HepG2 (cell line): Measurements from ENCODE around the gene KCNK15. TPM values are rescaled to one million over a fixed set of nuclear protein-coding genes. Genes with fewer than 3 reads are reported as not detected.

Experiments used
- HIVEP1 ChIP-seq: sonication (generic); formaldehyde crosslinking; IDR thresholded peaks from 2 replicates; pipeline ENCODE4 v1.4.0; 2020; ENCODE audit warnings: mild to moderate bottlenecking, missing genetic modification reagents
- HNRNPH1 ChIP-seq: fragments of 200-400 bp; formaldehyde crosslinking; optimal IDR thresholded peaks from 2 replicates; pipeline ENCODE3; 2017; ENCODE audit warnings: mild to moderate bottlenecking, low read depth, low read length
- IKZF1 ChIP-seq: fragments of 450-650 bp; IDR thresholded peaks from 2 replicates; pipeline ENCODE4 v1.7.1; 2016
- KLF6 ChIP-seq: IDR thresholded peaks from 2 replicates; pipeline ENCODE4 v1.8.0; 2016; ENCODE audit warnings: missing biosample characterization, missing genetic modification reagents
- KMT2A ChIP-seq: sonication (generic); formaldehyde crosslinking; IDR thresholded peaks from 2 replicates; pipeline ENCODE4 v1.4.0; 2020; ENCODE audit warnings: missing genetic modification reagents
- RORA ChIP-seq: sonication (generic); formaldehyde crosslinking; IDR thresholded peaks from 2 replicates; pipeline ENCODE4 v1.5.0; 2020; ENCODE audit warnings: mild to moderate bottlenecking, missing genetic modification reagents, moderate library complexity
- YEATS2 ChIP-seq: sonication (generic); formaldehyde crosslinking; IDR thresholded peaks from 2 replicates; pipeline ENCODE4 v1.4.0; 2020; ENCODE audit warnings: missing genetic modification reagents, borderline replicate concordance
- ZFP36L1 ChIP-seq: sonication (generic); formaldehyde crosslinking; IDR thresholded peaks from 2 replicates; pipeline ENCODE4 v1.8.0; 2022; ENCODE audit warnings: mild to moderate bottlenecking, missing genetic modification reagents, moderate library complexity
- ZNF225 ChIP-seq: sonication (generic); formaldehyde crosslinking; IDR thresholded peaks from 2 replicates; pipeline ENCODE4 v1.4.0; 2020; ENCODE audit warnings: mild to moderate bottlenecking, missing genetic modification reagents
- ZNF260 ChIP-seq: sonication (generic); formaldehyde crosslinking; IDR thresholded peaks from 2 replicates; pipeline ENCODE4 v1.4.0; 2020; ENCODE audit warnings: missing genetic modification reagents, low read depth, mild to moderate bottlenecking, borderline replicate concordance
- ZNF44 ChIP-seq: sonication (generic); formaldehyde crosslinking; IDR thresholded peaks from 2 replicates; pipeline ENCODE4 v1.5.1; 2020; ENCODE audit warnings: mild to moderate bottlenecking, missing genetic modification reagents
- ZNF619 ChIP-seq: sonication (generic); formaldehyde crosslinking; IDR thresholded peaks from 2 replicates; pipeline ENCODE4 v1.4.0; 2020; ENCODE audit warnings: mild to moderate bottlenecking, missing genetic modification reagents
- ZNF629 ChIP-seq: sonication (generic); formaldehyde crosslinking; conservative IDR thresholded peaks from 2 replicates; pipeline ENCODE4 v1.5.0; 2020; ENCODE audit warnings: missing genetic modification reagents
- ZNF772 ChIP-seq: sonication (generic); formaldehyde crosslinking; IDR thresholded peaks from 2 replicates; pipeline ENCODE4 v1.5.0; 2020; ENCODE audit warnings: mild to moderate bottlenecking, missing genetic modification reagents
- ZNF775 ChIP-seq: sonication (generic); formaldehyde crosslinking; IDR thresholded peaks from 2 replicates; pipeline ENCODE4 v1.4.0; 2020; ENCODE audit warnings: missing genetic modification reagents, mild to moderate bottlenecking, moderate library complexity, borderline replicate concordance
- ZSCAN31 ChIP-seq: sonication (generic); formaldehyde crosslinking; IDR thresholded peaks from 2 replicates; pipeline ENCODE4 v1.5.0; 2020; ENCODE audit warnings: low read depth, mild to moderate bottlenecking, missing genetic modification reagents
- polyA plus RNA-seq, 8 experiments: library from polyadenylated mRNA; depleted of rRNA in 3 of 8; stranded (reverse) in 7 of 8; unstranded in 1 of 8; fragments of >200 nt; fragmentation: Illumina TruSeq in 4 of 8; extraction: Trizol in 4 of 8; gene quantifications; 2 replicates each; pipeline versions ENCODE4 v1.2.1 to v1.2.3, GENCODE V29; 2011 to 2016; ENCODE audit warnings: low read depth in 4 of 8, missing spikeins in 1 of 8, mixed read lengths in 1 of 8; ENCODE audit not compliant: insufficient read depth in 1 of 8
- total RNA-seq, 5 experiments: library from RNA; depleted of rRNA; stranded (reverse); fragments of >200 nt; fragmentation: Illumina TruSeq; extraction: Trizol; gene quantifications; 2 replicates each; pipeline ENCODE4 v1.2.3, GENCODE V29; 2016; ENCODE audit warnings: low read depth in 1 of 5
- TF ChIP-seq, protein P1 (sequence below): sonication (generic); formaldehyde crosslinking; IDR thresholded peaks from 2 replicates; pipeline ENCODE4 v1.4.0; 2020; ENCODE audit warnings: low read depth, missing genetic modification reagents
- TF ChIP-seq, protein P2 (sequence below): sonication (generic); formaldehyde crosslinking; IDR thresholded peaks from 2 replicates; pipeline ENCODE4 v1.4.0; 2020; ENCODE audit warnings: missing genetic modification reagents
- TF ChIP-seq, protein P3 (sequence below): sonication (generic); formaldehyde crosslinking; IDR thresholded peaks from 2 replicates; pipeline ENCODE4 v1.8.1; 2023; ENCODE audit warnings: mild to moderate bottlenecking, missing genetic modification reagents, borderline replicate concordance
- TF ChIP-seq, protein P4 (sequence below): sonication (generic); formaldehyde crosslinking; IDR thresholded peaks from 2 replicates; pipeline ENCODE4 v1.4.0; 2020; ENCODE audit warnings: missing genetic modification reagents
- TF ChIP-seq, protein P5 (sequence below): sonication (generic); formaldehyde crosslinking; IDR thresholded peaks from 2 replicates; pipeline ENCODE4 v1.9.0; 2022; ENCODE audit warnings: missing genetic modification reagents, mild to moderate bottlenecking, borderline replicate concordance

The KCNK15 gene
- total and polyA plus RNA-seq, 2 of the 13 experiments (the other 11 are each of a cell fraction or from before 2014, with no cell fraction given) = 0.03 TPM; not detected in 1

DNA sequence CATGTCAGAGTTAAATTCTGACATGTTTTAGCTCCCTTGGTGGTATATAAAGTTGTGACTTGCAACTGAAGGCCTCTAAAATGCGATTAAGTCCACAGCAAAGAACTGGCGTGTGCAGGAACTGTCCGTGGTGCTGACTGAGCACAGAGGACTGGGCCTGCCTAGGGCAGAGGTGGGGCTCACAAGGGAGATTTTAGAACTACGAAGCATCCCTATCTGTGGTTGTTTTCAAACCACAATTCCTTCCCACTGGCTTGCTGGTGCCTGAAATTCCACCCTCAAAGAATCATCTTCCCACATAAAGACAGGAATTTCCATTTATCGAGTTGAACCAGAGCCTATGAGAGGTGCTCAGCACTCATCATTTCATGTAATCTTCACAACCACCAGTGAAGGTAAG lies 34.6 kb downstream of the KCNK15 start (continued):
- TF ChIP-seq, protein P1, sequence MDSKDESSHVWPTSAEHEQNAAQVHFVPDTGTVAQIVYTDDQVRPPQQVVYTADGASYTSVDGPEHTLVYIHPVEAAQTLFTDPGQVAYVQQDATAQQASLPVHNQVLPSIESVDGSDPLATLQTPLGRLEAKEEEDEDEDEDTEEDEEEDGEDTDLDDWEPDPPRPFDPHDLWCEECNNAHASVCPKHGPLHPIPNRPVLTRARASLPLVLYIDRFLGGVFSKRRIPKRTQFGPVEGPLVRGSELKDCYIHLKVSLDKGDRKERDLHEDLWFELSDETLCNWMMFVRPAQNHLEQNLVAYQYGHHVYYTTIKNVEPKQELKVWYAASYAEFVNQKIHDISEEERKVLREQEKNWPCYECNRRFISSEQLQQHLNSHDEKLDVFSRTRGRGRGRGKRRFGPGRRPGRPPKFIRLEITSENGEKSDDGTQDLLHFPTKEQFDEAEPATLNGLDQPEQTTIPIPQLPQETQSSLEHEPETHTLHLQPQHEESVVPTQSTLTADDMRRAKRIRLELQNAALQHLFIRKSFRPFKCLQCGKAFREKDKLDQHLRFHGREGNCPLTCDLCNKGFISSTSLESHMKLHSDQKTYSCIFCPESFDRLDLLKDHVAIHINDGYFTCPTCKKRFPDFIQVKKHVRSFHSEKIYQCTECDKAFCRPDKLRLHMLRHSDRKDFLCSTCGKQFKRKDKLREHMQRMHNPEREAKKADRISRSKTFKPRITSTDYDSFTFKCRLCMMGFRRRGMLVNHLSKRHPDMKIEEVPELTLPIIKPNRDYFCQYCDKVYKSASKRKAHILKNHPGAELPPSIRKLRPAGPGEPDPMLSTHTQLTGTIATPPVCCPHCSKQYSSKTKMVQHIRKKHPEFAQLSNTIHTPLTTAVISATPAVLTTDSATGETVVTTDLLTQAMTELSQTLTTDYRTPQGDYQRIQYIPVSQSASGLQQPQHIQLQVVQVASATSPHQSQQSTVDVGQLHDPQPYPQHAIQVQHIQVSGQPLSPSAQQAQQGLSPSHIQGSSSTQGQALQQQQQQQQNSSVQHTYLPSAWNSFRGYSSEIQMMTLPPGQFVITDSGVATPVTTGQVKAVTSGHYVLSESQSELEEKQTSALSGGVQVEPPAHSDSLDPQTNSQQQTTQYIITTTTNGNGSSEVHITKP (CRISPR knock-in tag) = 0 out of 2 replicates have a peak, but pooled peaks have one; percentile 25
- TF ChIP-seq, protein P2, sequence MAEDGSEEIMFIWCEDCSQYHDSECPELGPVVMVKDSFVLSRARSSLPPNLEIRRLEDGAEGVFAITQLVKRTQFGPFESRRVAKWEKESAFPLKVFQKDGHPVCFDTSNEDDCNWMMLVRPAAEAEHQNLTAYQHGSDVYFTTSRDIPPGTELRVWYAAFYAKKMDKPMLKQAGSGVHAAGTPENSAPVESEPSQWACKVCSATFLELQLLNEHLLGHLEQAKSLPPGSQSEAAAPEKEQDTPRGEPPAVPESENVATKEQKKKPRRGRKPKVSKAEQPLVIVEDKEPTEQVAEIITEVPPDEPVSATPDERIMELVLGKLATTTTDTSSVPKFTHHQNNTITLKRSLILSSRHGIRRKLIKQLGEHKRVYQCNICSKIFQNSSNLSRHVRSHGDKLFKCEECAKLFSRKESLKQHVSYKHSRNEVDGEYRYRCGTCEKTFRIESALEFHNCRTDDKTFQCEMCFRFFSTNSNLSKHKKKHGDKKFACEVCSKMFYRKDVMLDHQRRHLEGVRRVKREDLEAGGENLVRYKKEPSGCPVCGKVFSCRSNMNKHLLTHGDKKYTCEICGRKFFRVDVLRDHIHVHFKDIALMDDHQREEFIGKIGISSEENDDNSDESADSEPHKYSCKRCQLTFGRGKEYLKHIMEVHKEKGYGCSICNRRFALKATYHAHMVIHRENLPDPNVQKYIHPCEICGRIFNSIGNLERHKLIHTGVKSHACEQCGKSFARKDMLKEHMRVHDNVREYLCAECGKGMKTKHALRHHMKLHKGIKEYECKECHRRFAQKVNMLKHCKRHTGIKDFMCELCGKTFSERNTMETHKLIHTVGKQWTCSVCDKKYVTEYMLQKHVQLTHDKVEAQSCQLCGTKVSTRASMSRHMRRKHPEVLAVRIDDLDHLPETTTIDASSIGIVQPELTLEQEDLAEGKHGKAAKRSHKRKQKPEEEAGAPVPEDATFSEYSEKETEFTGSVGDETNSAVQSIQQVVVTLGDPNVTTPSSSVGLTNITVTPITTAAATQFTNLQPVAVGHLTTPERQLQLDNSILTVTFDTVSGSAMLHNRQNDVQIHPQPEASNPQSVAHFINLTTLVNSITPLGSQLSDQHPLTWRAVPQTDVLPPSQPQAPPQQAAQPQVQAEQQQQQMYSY (CRISPR knock-in tag) = no peak
- peak; percentile 96 for TF ChIP-seq ZFP36L1 (CRISPR knock-in tag)
- TF ChIP-seq ZNF260 (CRISPR knock-in tag) = no peak
- no peak for TF ChIP-seq KMT2A (CRISPR knock-in tag)
- TF ChIP-seq HNRNPH1 = no peak
- no peak for TF ChIP-seq ZNF629
- no peak for TF ChIP-seq ZNF775 (CRISPR knock-in tag)
- no peak for TF ChIP-seq HIVEP1
- no peak for TF ChIP-seq ZNF619 (CRISPR knock-in tag)
- TF ChIP-seq IKZF1 = no peak
- TF ChIP-seq ZSCAN31 (CRISPR knock-in tag) = 0 out of 2 replicates have a peak, but pooled peaks have one; percentile 28
- TF ChIP-seq ZNF44 (CRISPR knock-in tag) = no peak
- TF ChIP-seq YEATS2 (CRISPR knock-in tag) = no peak; the same call in 1 of the 2 replicates
- TF ChIP-seq ZNF225 (CRISPR knock-in tag) = peak; percentile 50; the same call in 1 of the 2 replicates
- TF ChIP-seq KLF6 (CRISPR knock-in tag) = peak; percentile 97
- TF ChIP-seq, protein P3, sequence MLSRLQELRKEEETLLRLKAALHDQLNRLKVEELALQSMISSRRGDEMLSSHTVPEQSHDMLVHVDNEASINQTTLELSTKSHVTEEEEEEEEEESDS (CRISPR knock-in tag) = no peak
- TF ChIP-seq, protein P4, sequence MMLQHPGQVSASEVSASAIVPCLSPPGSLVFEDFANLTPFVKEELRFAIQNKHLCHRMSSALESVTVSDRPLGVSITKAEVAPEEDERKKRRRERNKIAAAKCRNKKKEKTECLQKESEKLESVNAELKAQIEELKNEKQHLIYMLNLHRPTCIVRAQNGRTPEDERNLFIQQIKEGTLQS = peak; percentile 47; the same call in 1 of the 2 replicates
- TF ChIP-seq, protein P5, sequence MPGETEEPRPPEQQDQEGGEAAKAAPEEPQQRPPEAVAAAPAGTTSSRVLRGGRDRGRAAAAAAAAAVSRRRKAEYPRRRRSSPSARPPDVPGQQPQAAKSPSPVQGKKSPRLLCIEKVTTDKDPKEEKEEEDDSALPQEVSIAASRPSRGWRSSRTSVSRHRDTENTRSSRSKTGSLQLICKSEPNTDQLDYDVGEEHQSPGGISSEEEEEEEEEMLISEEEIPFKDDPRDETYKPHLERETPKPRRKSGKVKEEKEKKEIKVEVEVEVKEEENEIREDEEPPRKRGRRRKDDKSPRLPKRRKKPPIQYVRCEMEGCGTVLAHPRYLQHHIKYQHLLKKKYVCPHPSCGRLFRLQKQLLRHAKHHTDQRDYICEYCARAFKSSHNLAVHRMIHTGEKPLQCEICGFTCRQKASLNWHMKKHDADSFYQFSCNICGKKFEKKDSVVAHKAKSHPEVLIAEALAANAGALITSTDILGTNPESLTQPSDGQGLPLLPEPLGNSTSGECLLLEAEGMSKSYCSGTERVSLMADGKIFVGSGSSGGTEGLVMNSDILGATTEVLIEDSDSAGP (CRISPR knock-in tag) = no peak
- no peak; the same call in 1 of the 2 replicates for TF ChIP-seq ZNF772
- TF ChIP-seq RORA = no peak
